HCT116 (cell line): ENCODE results near the gene FAM98B. TPM values are rescaled to one million over a fixed set of nuclear protein-coding genes. Genes with fewer than 3 reads are reported as not detected.

Experiments used
- ATAC-seq: fragments of 200-7000 bp; cut with Tn5 transposase; 2 replicates; pipeline ENCODE4 v1.9.1; 2020; ENCODE audit warnings: mild to moderate bottlenecking, moderate library complexity
- BruUV-seq: library from RNA; stranded (reverse); fragments of 400-500 nt; replicated peaks from 2 replicates; lab custom pipeline; 2021; lab: Mats Ljungman, UMichigan
- CTCF ChIA-PET: fragments of 300-600 bp; sonication (Branson Sonifier 250); formaldehyde crosslinking; loops from one replicate; lab custom pipeline; 2021; ENCODE audit warnings: antibody characterized with exemption; lab: Charles Lee
- POLR2A ChIA-PET: fragments of 300-600, 350-600 bp; sonication (Branson Sonifier 250); formaldehyde crosslinking; loops from one replicate; lab custom pipeline; 2021; ENCODE audit warnings: antibody characterized with exemption; lab: Charles Lee
- RAD21 ChIA-PET, 2 experiments: fragments of 300-600 bp; sonication (Branson Sonifier 250); formaldehyde crosslinking; loops; one replicate each; lab custom pipeline; 2023; ENCODE audit warnings: low total read pairs in 2 of 2; ENCODE audit not compliant: uncharacterized antibody in 2 of 2, unreplicated experiment in 2 of 2, low non-redundant PET in 1 of 2; lab: Charles Lee
- DNase-seq: peaks from one replicate; pipeline ENCODE4 v3.0.0-alpha.2; 2010; ENCODE audit warnings: low read depth, low spot score
- H2AFZ ChIP-seq: fragments of 200-600 bp; shearing (Covaris generic), sonication (generic); 2 replicates; pipeline ENCODE4 v1.6.1; 2017; ENCODE audit warnings: low read depth, mixed run types, mixed read lengths, antibody characterized with exemption, low read length; ENCODE audit not compliant: poor library complexity, severe bottlenecking
- H3K27ac ChIP-seq: 2 replicates; pipeline ENCODE4 v1.5.1; 2012; ENCODE audit warnings: low read depth, low read length
- H3K27me3 ChIP-seq: fragments of 200-600 bp; sonication (generic); 2 replicates; pipeline ENCODE4 v1.6.1; 2016; ENCODE audit warnings: mixed run types, low read length, mixed read lengths; ENCODE audit not compliant: insufficient read depth
- H3K36me3 ChIP-seq, 2 experiments: fragments of 200-500 bp in 1 of 2; fragments of 200-600 bp in 1 of 2; sonication (Bioruptor generic) in 1 of 2; sonication (generic) in 1 of 2; 2 replicates each; pipeline versions ENCODE4 v1.5.1 to v1.6.1; 2014 to 2016; ENCODE audit warnings: low read length in 2 of 2, inconsistent platforms in 1 of 2, mixed read lengths in 1 of 2, mixed run types in 1 of 2; ENCODE audit not compliant: insufficient read depth in 2 of 2, control insufficient read depth in 1 of 2
- H3K4me1 ChIP-seq, 2 experiments: fragments of 200-600 bp in 1 of 2; sonication (generic) in 1 of 2; 2 replicates each; pipeline versions ENCODE4 v1.5.1 to v1.6.1; 2012 to 2017; ENCODE audit warnings: low read length in 2 of 2, inconsistent platforms in 1 of 2, mild to moderate bottlenecking in 1 of 2, mixed read lengths in 1 of 2, mixed run types in 1 of 2, moderate library complexity in 1 of 2; ENCODE audit not compliant: insufficient read depth in 2 of 2, control insufficient read depth in 1 of 2
- H3K4me2 ChIP-seq: fragments of 200-600 bp; sonication (generic); 2 replicates; pipeline ENCODE4 v1.6.1; 2017; ENCODE audit warnings: mixed run types, low read length, mixed read lengths
- H3K4me3 ChIP-seq, 2 experiments: fragments of 200-600 bp in 1 of 2; sonication (generic) in 1 of 2; replicated peaks in 1 of 2; 2 replicates each; pipeline ENCODE4 v1.5.1; 2011 to 2016; ENCODE audit warnings: low read length in 2 of 2, control low read depth in 1 of 2, low read depth in 1 of 2, mild to moderate bottlenecking in 1 of 2, mixed read lengths in 1 of 2, mixed run types in 1 of 2
- H3K79me2 ChIP-seq: fragments of 200-600 bp; sonication (generic); 2 replicates; pipeline ENCODE4 v1.6.1; 2017; ENCODE audit warnings: mild to moderate bottlenecking, mixed run types, low read length, moderate library complexity, mixed read lengths; ENCODE audit not compliant: insufficient read depth
- H3K9ac ChIP-seq: fragments of 200-600 bp; sonication (generic); 2 replicates; pipeline ENCODE4 v1.6.1; 2016; ENCODE audit warnings: low read length, mixed read lengths
- H3K9me2 ChIP-seq: fragments of 200-600 bp; sonication (generic), shearing (Covaris generic); 2 replicates; pipeline ENCODE4 v1.6.1; 2017; ENCODE audit warnings: mixed run types, mild to moderate bottlenecking, moderate library complexity; ENCODE audit not compliant: insufficient read depth
- H3K9me3 ChIP-seq, 2 experiments: fragments of 200-500 bp in 1 of 2; fragments of 200-600 bp in 1 of 2; sonication (Bioruptor generic) in 1 of 2; sonication (generic) in 1 of 2; 2 replicates each; pipeline ENCODE4 v1.6.1; 2014 to 2017; ENCODE audit warnings: low read length in 2 of 2, mixed read lengths in 2 of 2, inconsistent platforms in 1 of 2, low read depth in 1 of 2, mild to moderate bottlenecking in 1 of 2, mixed run types in 1 of 2, moderate library complexity in 1 of 2; ENCODE audit not compliant: control insufficient read depth in 1 of 2, insufficient read depth in 1 of 2
- H4K20me1 ChIP-seq: fragments of 200-600 bp; sonication (generic), shearing (Covaris generic); 2 replicates; pipeline ENCODE4 v1.6.1; 2017; ENCODE audit warnings: mixed run types, mild to moderate bottlenecking, moderate library complexity; ENCODE audit not compliant: insufficient read depth
- ATF3 ChIP-seq: IDR thresholded peaks from 2 replicates; pipeline ENCODE4 v1.6.1; 2012
- CBX3 ChIP-seq: IDR thresholded peaks from 2 replicates; pipeline ENCODE4 v1.6.1; 2012; ENCODE audit warnings: low read depth
- CEBPB ChIP-seq: IDR thresholded peaks from 2 replicates; pipeline ENCODE4 v1.6.1; 2012; ENCODE audit warnings: low read depth
- CTCF ChIP-seq, 3 experiments: fragments of 200-600 bp in 1 of 3; sonication (generic) in 1 of 3; IDR thresholded peaks in 2 of 3; conservative IDR thresholded peaks in 1 of 3; 2 replicates each; pipeline ENCODE4 v1.5.1; 2012 to 2017; ENCODE audit warnings: low read depth in 2 of 3, low read length in 2 of 3, antibody characterized with exemption in 1 of 3, borderline replicate concordance in 1 of 3, control low read depth in 1 of 3, mild to moderate bottlenecking in 1 of 3, mixed read lengths in 1 of 3, mixed run types in 1 of 3, moderate library complexity in 1 of 3; ENCODE audit not compliant: insufficient read depth in 1 of 3
- EGR1 ChIP-seq: IDR thresholded peaks from 2 replicates; pipeline ENCODE4 v1.6.1; 2012; ENCODE audit warnings: low read depth
- ELF1 ChIP-seq: IDR thresholded peaks from 2 replicates; pipeline ENCODE4 v1.6.1; 2012; ENCODE audit warnings: low read depth, borderline replicate concordance
- EZH2 ChIP-seq: fragments of 200-600 bp; sonication (generic); IDR thresholded peaks from 2 replicates; pipeline ENCODE4 v1.6.1; 2017; ENCODE audit warnings: antibody characterized with exemption, mixed run types
- EZH2phosphoT487 ChIP-seq: fragments of 200-600 bp; IDR thresholded peaks from 2 replicates; pipeline ENCODE4 v1.6.1; 2018; ENCODE audit warnings: antibody characterized with exemption, borderline replicate concordance
- FOSL1 ChIP-seq: IDR thresholded peaks from 2 replicates; pipeline ENCODE4 v1.6.1; 2012; ENCODE audit warnings: low read depth
- POLR2AphosphoS5 ChIP-seq: IDR thresholded peaks from 2 replicates; pipeline ENCODE4 v1.6.1; 2011; ENCODE audit warnings: mild to moderate bottlenecking, low read depth, low read length, moderate library complexity
- RAD21 ChIP-seq: IDR thresholded peaks from 2 replicates; pipeline ENCODE4 v1.6.1; 2012; ENCODE audit warnings: low read depth, mild to moderate bottlenecking
- REST ChIP-seq: IDR thresholded peaks from 2 replicates; pipeline ENCODE4 v1.6.1; 2012; ENCODE audit warnings: low read depth
- SIN3A ChIP-seq: IDR thresholded peaks from 2 replicates; pipeline ENCODE4 v1.6.1; 2012; ENCODE audit warnings: low read depth
- ZFX ChIP-seq: fragments of 450-650 bp; IDR thresholded peaks from 2 replicates; pipeline ENCODE4 v1.6.1; 2017
- ZNF274 ChIP-seq: fragments of 200-500 bp; sonication (Bioruptor generic); IDR thresholded peaks from 2 replicates; pipeline ENCODE4 v1.6.1; 2014; ENCODE audit warnings: mild to moderate bottlenecking, low read depth, low read length, inconsistent platforms
- intact Hi-C: fragments of 100-400 bp; cut with micrococcal nuclease; formaldehyde crosslinking; loops from 2 replicates; pipeline ENCODE4 v1.10.0; 2022
- total RNA-seq: library from RNA; stranded (reverse); gene quantifications from one replicate; pipeline ENCODE4 v1.2.1, GENCODE V29; 2021; ENCODE audit not compliant: unreplicated experiment

Gene FAM98B
- total RNA-seq, 1 experiment from 2014 or later: 44.3 TPM

DNA sequence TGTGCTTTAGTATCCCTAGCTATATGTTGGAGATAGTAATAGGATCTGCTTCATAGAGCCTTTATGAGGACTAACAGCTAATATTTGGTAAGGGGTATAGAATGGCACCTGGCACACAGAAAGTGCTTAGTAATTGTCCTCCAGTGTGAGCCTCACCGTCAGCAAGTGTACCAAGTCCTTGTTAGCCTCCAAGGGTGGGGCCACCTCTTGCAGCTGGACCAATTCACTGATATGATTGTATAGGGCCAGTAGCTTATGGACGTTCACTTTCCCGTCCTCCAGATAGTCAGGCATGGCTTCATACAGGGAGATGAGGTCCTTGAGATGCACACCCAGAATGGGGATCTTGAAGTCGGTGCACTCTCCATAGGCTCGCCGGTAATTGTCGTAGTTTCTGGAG is 53.6 kb downstream of the FAM98B start:
- Histone ChIP-seq H3K4me1 (no peaks in the 10 kb centered on the region), H3K9ac (no peak overlapping the region), H3K9me2 (no peaks in the 10 kb centered on the region), H3K36me3 (no peaks in the 10 kb centered on the region; a peak in 1 of 4 replicates), H3K4me2 (no peak overlapping the region), H2AFZ (no peak overlapping the region), H3K27me3 (no peaks in the 10 kb centered on the region), H4K20me1 (no peaks in the 10 kb centered on the region), H3K79me2 (no peaks in the 10 kb centered on the region), H3K9me3 (no peaks in the 10 kb centered on the region), H3K27ac (no peak overlapping the region), H3K4me3 (no peak overlapping the region)
- RAD21 ChIA-PET: no interaction called here
- ATAC-seq (no peak), DNase-seq (no peak)
- TF ChIP-seq REST: no peak
- no peak for TF ChIP-seq ELF1
- no peak for TF ChIP-seq CTCF (IDR thresholded peaks at IDR 0.05 in 2 of 3, conservative IDR thresholded peaks at IDR 0.05 in 1 of 3; ENCODE audit: borderline replicate concordance in 1 of 3, insufficient read depth in 1 of 3, low read depth in 2 of 3, low read length in 2 of 3)
- TF ChIP-seq RAD21: no peak
- no peak for TF ChIP-seq CBX3
- no peak for TF ChIP-seq EZH2phosphoT487
- TF ChIP-seq EZH2: no peak
- no peak for TF ChIP-seq ZFX
- TF ChIP-seq POLR2AphosphoS5: no peak
- TF ChIP-seq EGR1: no peak
- no peak for TF ChIP-seq SIN3A
- TF ChIP-seq CEBPB: no peak
- TF ChIP-seq ATF3: no peak
- no peak for TF ChIP-seq ZNF274
- TF ChIP-seq FOSL1: no peak
- intact Hi-C loops: no loop called here
- CTCF ChIA-PET: no interaction called here
- POLR2A ChIA-PET: no interaction called here
- no TSS peak for BruUV-seq
